GM12878 (cell line): ENCODE data around the gene HMX2. TPM values are rescaled to one million over a fixed set of nuclear protein-coding genes. Genes with fewer than 3 reads are reported as not detected.

Experiments
- ATAC-seq: fragments of 200-7000 bp; cut with Tn5 transposase; 3 replicates; pipeline ENCODE4 v1.9.1; 2020; ENCODE audit warnings: mild to moderate bottlenecking, moderate library complexity
- BruUV-seq: library from RNA; stranded (reverse); fragments of 400-500 nt; replicated peaks from 2 replicates; lab custom pipeline; 2021; lab: Mats Ljungman, UMichigan
- CTCF ChIA-PET: fragments of 300-600 bp; sonication (Branson Sonifier 250); formaldehyde crosslinking; extraction: SDS; loops from one replicate; lab custom pipeline; 2021; ENCODE audit warnings: inconsistent platforms; lab: Yijun Ruan, JAX
- POLR2A ChIA-PET: fragments of 350-600 bp; formaldehyde crosslinking; extraction: SDS; loops from one replicate; lab custom pipeline; 2021; ENCODE audit warnings: inconsistent platforms; lab: Charles Lee
- RAD21 ChIA-PET: fragments of 300-600 bp; sonication (Branson Sonifier 250); formaldehyde crosslinking; loops from one replicate; lab custom pipeline; 2023; ENCODE audit warnings: antibody characterized with exemption; ENCODE audit not compliant: unreplicated experiment; lab: Charles Lee
- SMC1A ChIA-PET: fragments of 300-600 bp; sonication (Branson Sonifier 250); formaldehyde crosslinking; loops from one replicate; lab custom pipeline; 2023; ENCODE audit not compliant: unreplicated experiment, uncharacterized antibody; lab: Charles Lee
- DNase-seq: peaks from one replicate; pipeline ENCODE4 v3.0.0-alpha.2; 2011; ENCODE audit warnings: low read depth, low spot score
- FAIRE-seq: peaks from 3 replicates; lab custom pipeline; 2011; peaks lifted over from hg19 to GRCh38; lab: Jason Lieb, UNC
- H2AFZ ChIP-seq: 2 replicates; pipeline ENCODE4 v1.6.0; 2011; ENCODE audit warnings: low read depth, low read length, control low read depth; ENCODE audit not compliant: control insufficient read depth
- H3K27ac ChIP-seq: 2 replicates; pipeline ENCODE4 v1.5.1; 2011; ENCODE audit warnings: control low read depth; ENCODE audit not compliant: control insufficient read depth, insufficient read depth
- H3K27me3 ChIP-seq, 2 experiments: replicated peaks in 1 of 2; 2 replicates each; pipeline versions ENCODE4 v1.6.0 to v1.6.1; 2011; ENCODE audit warnings: low read length in 1 of 2; ENCODE audit not compliant: control insufficient read depth in 2 of 2, insufficient read depth in 2 of 2
- H3K36me3 ChIP-seq, 2 experiments: 2 replicates each; pipeline ENCODE4 v1.5.1; 2011; ENCODE audit warnings: low read length in 1 of 2; ENCODE audit not compliant: control insufficient read depth in 2 of 2, insufficient read depth in 2 of 2
- H3K4me1 ChIP-seq: 2 replicates; pipeline ENCODE4 v1.6.1; 2011; ENCODE audit warnings: mild to moderate bottlenecking, low read length, moderate library complexity, mixed read lengths; ENCODE audit not compliant: control insufficient read depth, insufficient read depth
- H3K4me2 ChIP-seq: 2 replicates; pipeline ENCODE4 v1.6.0; 2011; ENCODE audit warnings: control low read depth; ENCODE audit not compliant: control insufficient read depth, insufficient read depth
- H3K4me3 ChIP-seq: fragments of 200-600 bp; sonication (generic); 2 replicates; pipeline ENCODE4 v1.5.1; 2016
- H3K79me2 ChIP-seq: 2 replicates; pipeline ENCODE4 v1.6.0; 2011; ENCODE audit warnings: low read length; ENCODE audit not compliant: control insufficient read depth, insufficient read depth
- H3K9ac ChIP-seq: 2 replicates; pipeline ENCODE4 v1.8.0; 2011; ENCODE audit warnings: low read length, control low read depth, mixed read lengths; ENCODE audit not compliant: control insufficient read depth, insufficient read depth
- H3K9me3 ChIP-seq: replicated peaks from 3 replicates; pipeline ENCODE4 v1.5.1; 2011; ENCODE audit warnings: mild to moderate bottlenecking, low read length; ENCODE audit not compliant: control insufficient read depth, insufficient read depth
- H4K20me1 ChIP-seq: 2 replicates; pipeline ENCODE4 v1.6.0; 2011; ENCODE audit not compliant: control insufficient read depth, insufficient read depth
- BRCA1 ChIP-seq: IDR thresholded peaks from 2 replicates; pipeline ENCODE4 v1.6.1; 2011; ENCODE audit warnings: low read depth, low read length, improper control_type of control experiment
- CBX5 ChIP-seq: sonication (generic); IDR thresholded peaks from 2 replicates; pipeline ENCODE4 v1.6.1; 2016; ENCODE audit warnings: low read depth, moderate library complexity, mild to moderate bottlenecking, inconsistent platforms
- EED ChIP-seq: sonication (generic); IDR thresholded peaks from 2 replicates; pipeline ENCODE4 v1.6.1; 2016; ENCODE audit warnings: antibody characterized with exemption, low read depth
- EGR1 ChIP-seq, 2 experiments: IDR thresholded peaks; 1 replicate in 1 of 2; 2 replicates in 1 of 2; pipeline ENCODE4 v1.6.1; 2011 to 2012; ENCODE audit warnings: low read depth in 2 of 2, low read length in 2 of 2, borderline replicate concordance in 1 of 2, mild to moderate bottlenecking in 1 of 2, moderate library complexity in 1 of 2
- EP300 ChIP-seq, 2 experiments: fragments of 150-350 bp in 1 of 2; IDR thresholded peaks; 2 replicates each; pipeline ENCODE4 v1.6.1; 2011 to 2012; ENCODE audit warnings: low read depth in 2 of 2, low read length in 2 of 2, borderline replicate concordance in 1 of 2, improper control_type of control experiment in 1 of 2, inconsistent platforms in 1 of 2; ENCODE audit not compliant: control insufficient read depth in 1 of 2
- GABPA ChIP-seq: IDR thresholded peaks from 2 replicates; pipeline ENCODE4 v1.6.1; 2014; ENCODE audit warnings: antibody characterized with exemption, low read depth, mild to moderate bottlenecking, inconsistent platforms
- HCFC1 ChIP-seq: fragments of 150-350 bp; IDR thresholded peaks from 2 replicates; pipeline ENCODE4 v1.6.1; 2014; ENCODE audit warnings: low read length
- HDGF ChIP-seq: fragments of 450-650 bp; IDR thresholded peaks from 2 replicates; pipeline ENCODE4 v1.6.1; 2016; ENCODE audit warnings: antibody characterized with exemption
- KAT2A ChIP-seq: conservative IDR thresholded peaks from 2 replicates; pipeline ENCODE4 v1.6.1; 2011; ENCODE audit warnings: low read depth, low read length; ENCODE audit not compliant: control insufficient read depth
- MEF2A ChIP-seq: IDR thresholded peaks from 2 replicates; pipeline ENCODE4 v1.6.1; 2011; ENCODE audit warnings: low read depth, mild to moderate bottlenecking, low read length, moderate library complexity; ENCODE audit not compliant: insufficient read depth
- MTA3 ChIP-seq: IDR thresholded peaks from 2 replicates; pipeline ENCODE4 v1.6.1; 2012; ENCODE audit warnings: low read length, inconsistent platforms, borderline replicate concordance
- NFXL1 ChIP-seq: fragments of 450-650 bp; IDR thresholded peaks from 2 replicates; pipeline ENCODE4 v1.6.1; 2017; ENCODE audit warnings: antibody characterized with exemption, mild to moderate bottlenecking, borderline replicate concordance
- POLR2A ChIP-seq: IDR thresholded peaks from 2 replicates; pipeline ENCODE4 v1.6.1; 2011; ENCODE audit warnings: low read depth, mild to moderate bottlenecking, low read length
- POU2F2 ChIP-seq: IDR thresholded peaks from 3 replicates; pipeline ENCODE4 v1.6.1; 2011; ENCODE audit warnings: low read depth, mild to moderate bottlenecking, low read length, borderline replicate concordance
- SIX5 ChIP-seq: IDR thresholded peaks from 2 replicates; pipeline ENCODE4 v1.6.1; 2011; ENCODE audit warnings: mild to moderate bottlenecking, low read depth, low read length, moderate library complexity; ENCODE audit not compliant: severe bottlenecking
- SUZ12 ChIP-seq: fragments of 200-600 bp; sonication (generic); IDR thresholded peaks from one replicate; pipeline ENCODE4 v1.6.1; 2018; ENCODE audit warnings: antibody characterized with exemption, mild to moderate bottlenecking; ENCODE audit not compliant: unreplicated experiment
- TAF1 ChIP-seq: IDR thresholded peaks from 2 replicates; pipeline ENCODE4 v1.6.1; 2011; ENCODE audit warnings: mild to moderate bottlenecking, low read depth, low read length, borderline replicate concordance
- ZSCAN29 ChIP-seq: fragments of 450-650 bp; IDR thresholded peaks from 2 replicates; pipeline ENCODE4 v1.6.1; 2017; ENCODE audit warnings: mild to moderate bottlenecking, moderate library complexity
- WGBS: methylation state at CpG from one replicate; pipeline ENCODE4 v1.1.6; 2016; ENCODE audit warnings: low lambda C conversion rate; ENCODE audit not compliant: insufficient replicate concordance, insufficient coverage; ENCODE audit errors: missing lambda C conversion rate; 5-methylcytosine and 5-hydroxymethylcytosine counted together
- in situ Hi-C: fragments of 300-500 bp; cut with MboI; formaldehyde crosslinking; loops from 9 replicates; pipeline ENCODE4 v1.14.3; 2018; ENCODE audit warnings: mixed read lengths
- intact Hi-C: fragments of 100-400 bp; cut with micrococcal nuclease; formaldehyde crosslinking; loops from one replicate; pipeline ENCODE4 v1.14.2; 2022; ENCODE audit not compliant: unreplicated experiment
- polyA plus RNA-seq, 11 experiments: library from polyadenylated mRNA; depleted of rRNA in 4 of 11; unstranded in 6 of 11; stranded (reverse) in 5 of 11; fragments of >200 nt; fragmentation: Nextera tagmentation in 4 of 11; fragmentation: Illumina TruSeq in 1 of 11; extraction: Ambion mirVana in 4 of 11; extraction: Trizol in 1 of 11; gene quantifications; 1 replicate in 1 of 11; 2 replicates in 10 of 11; pipeline versions ENCODE4 v1.2.1 to v1.2.3, GENCODE V29; 2011 to 2016; ENCODE audit warnings: inconsistent platforms in 2 of 11, missing spikeins in 2 of 11, low read depth in 1 of 11
- total RNA-seq, 4 experiments: library from RNA; depleted of rRNA in 3 of 4; stranded (reverse); fragments of >200 nt in 3 of 4; fragmentation: Illumina TruSeq in 1 of 4; extraction: Trizol in 1 of 4; gene quantifications; 2 replicates each; pipeline versions ENCODE4 v1.2.1 to v1.2.3, GENCODE V29; 2013 to 2021
- TF ChIP-seq, protein P1 (sequence below): fragments of 150-350 bp; IDR thresholded peaks from 2 replicates; pipeline ENCODE4 v1.6.1; 2014; ENCODE audit warnings: mild to moderate bottlenecking, low read depth, low read length

HMX2 gene
- total and polyA plus RNA-seq, 10 of the 15 experiments (the other 5 are each of a cell fraction or from before 2014, with no cell fraction given) = 1.4 to 31.3 (median 16.8) TPM; not detected in 1

DNA sequence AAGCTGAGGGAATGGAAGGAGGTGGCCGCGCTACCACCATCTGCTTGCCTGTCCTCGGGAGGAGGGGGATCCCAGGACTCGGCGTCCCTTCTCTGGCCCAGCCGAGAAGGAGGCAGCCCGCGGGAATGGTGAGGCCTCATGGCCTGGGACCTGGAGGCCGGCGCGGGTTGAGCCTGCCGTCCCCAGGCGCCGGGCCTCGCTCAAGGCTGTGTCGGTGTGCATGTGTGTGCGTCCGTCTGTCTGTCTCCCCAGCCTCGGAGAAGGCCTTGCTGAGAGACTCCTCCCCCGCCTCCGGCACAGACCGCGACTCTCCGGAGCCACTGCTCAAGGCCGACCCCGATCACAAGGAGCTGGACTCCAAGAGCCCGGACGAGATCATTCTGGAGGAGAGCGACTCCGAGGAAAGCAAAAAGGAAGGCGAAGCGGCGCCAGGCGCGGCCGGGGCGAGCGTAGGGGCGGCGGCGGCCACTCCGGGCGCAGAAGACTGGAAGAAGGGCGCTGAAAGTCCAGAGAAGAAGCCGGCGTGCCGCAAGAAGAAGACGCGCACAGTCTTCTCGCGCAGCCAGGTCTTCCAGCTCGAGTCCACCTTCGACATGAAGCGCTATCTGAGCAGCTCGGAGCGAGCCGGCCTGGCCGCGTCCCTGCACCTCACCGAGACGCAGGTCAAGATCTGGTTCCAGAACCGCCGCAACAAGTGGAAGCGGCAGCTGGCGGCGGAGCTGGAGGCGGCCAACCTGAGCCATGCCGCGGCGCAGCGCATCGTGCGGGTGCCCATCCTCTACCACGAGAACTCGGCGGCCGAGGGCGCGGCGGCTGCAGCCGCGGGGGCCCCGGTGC lies 10.9 kb upstream of the HMX2 start:
- WGBS = 30% methylated on average over 77 of the region's 83 CpGs
- POLR2A ChIA-PET = no interaction called here
- RAD21 ChIA-PET = no interaction called here
- Histone ChIP-seq H3K9me3 (no peaks in the 10 kb centered on the region; the same call in 2 of the 3 replicates), H3K27me3 (peaks cover 12 to 22% of the 10 kb centered on the region in 2 experiments; a peak in 3 of 4 replicates), H3K4me1 (peaks cover 7% of the 10 kb centered on the region), H3K36me3 (no peaks in the 10 kb centered on the region; a peak in 1 of 4 replicates), H2AFZ (no peak overlapping the region), H3K4me2 (peak overlapping the region; percentile 60), H3K27ac (peak overlapping the region; percentile 54), H3K9ac (peak overlapping the region; percentile 63), H3K4me3 (peak overlapping the region; percentile 86), H4K20me1 (no peaks in the 10 kb centered on the region), H3K79me2 (peaks cover 31% of the 10 kb centered on the region)
- FAIRE-seq (no peak), ATAC-seq (peak; percentile 17; the same call in 2 of the 3 replicates), DNase-seq (no peak)
- intact Hi-C loops = no loop called here
- TF ChIP-seq HDGF (no peak), EP300 (IDR thresholded peaks at IDR 0.05; ENCODE audit: borderline replicate concordance in 1 of 2, control insufficient read depth in 1 of 2, low read depth in 2 of 2, low read length in 2 of 2) (no peak), SIX5 (no peak), SUZ12 (peak; percentile 23), POLR2A (peak; percentile 68), EGR1 (IDR thresholded peaks at IDR 0.05; ENCODE audit: borderline replicate concordance in 1 of 2, low read depth in 2 of 2, low read length in 2 of 2) (0 out of 3 replicates have a peak, but pooled peaks of 1 of the 2 experiments have one; percentile 4), MTA3 (no peak), MEF2A (no peak), KAT2A (no peak), GABPA (no peak), TAF1 (no peak), EED (0 out of 2 replicates have a peak, but pooled peaks have one; percentile 28), HCFC1 (no peak), CBX5 (0 out of 2 replicates have a peak, but pooled peaks have one; percentile 8), ZSCAN29 (no peak), NFXL1 (no peak), BRCA1 (no peak), POU2F2 (no peak)
- TF ChIP-seq, protein P1, sequence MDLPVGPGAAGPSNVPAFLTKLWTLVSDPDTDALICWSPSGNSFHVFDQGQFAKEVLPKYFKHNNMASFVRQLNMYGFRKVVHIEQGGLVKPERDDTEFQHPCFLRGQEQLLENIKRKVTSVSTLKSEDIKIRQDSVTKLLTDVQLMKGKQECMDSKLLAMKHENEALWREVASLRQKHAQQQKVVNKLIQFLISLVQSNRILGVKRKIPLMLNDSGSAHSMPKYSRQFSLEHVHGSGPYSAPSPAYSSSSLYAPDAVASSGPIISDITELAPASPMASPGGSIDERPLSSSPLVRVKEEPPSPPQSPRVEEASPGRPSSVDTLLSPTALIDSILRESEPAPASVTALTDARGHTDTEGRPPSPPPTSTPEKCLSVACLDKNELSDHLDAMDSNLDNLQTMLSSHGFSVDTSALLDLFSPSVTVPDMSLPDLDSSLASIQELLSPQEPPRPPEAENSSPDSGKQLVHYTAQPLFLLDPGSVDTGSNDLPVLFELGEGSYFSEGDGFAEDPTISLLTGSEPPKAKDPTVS = no peak
- BruUV-seq = no TSS peak
- CTCF ChIA-PET = no interaction called here
- SMC1A ChIA-PET = interaction anchor here (1.0 kb wide), 1 partner anchor 69 kb away, joined by 3 read pairs; no protein-coding TSS in a partner anchor
- in situ Hi-C loops = no loop called here
